Small intestine (tissue), 7 donors: ENCODE data around the gene PRRT4. TPM values are rescaled to one million over a fixed set of nuclear protein-coding genes. Genes with fewer than 3 reads are reported as not detected.

Experiments
- DNase-seq, 2 donors: peaks; one replicate each; pipeline versions ENCODE4 v3.0.0 to v3.0.0-alpha.2; 2013
- FAIRE-seq: peaks from 2 replicates; lab custom pipeline; 2012; peaks lifted over from hg19 to GRCh38; lab: Jason Lieb, UNC
- H3K27ac ChIP-seq, 3 donors: one replicate each; pipeline ENCODE4 v1.5.1; 2013; ENCODE audit warnings: low read length in 2 of 3, mild to moderate bottlenecking in 2 of 3, control low read depth in 1 of 3, inconsistent platforms in 1 of 3, low read depth in 1 of 3, moderate library complexity in 1 of 3
- H3K27me3 ChIP-seq, 3 donors: one replicate each; pipeline ENCODE4 v1.6.1; 2013; ENCODE audit warnings: low read length in 3 of 3, inconsistent platforms in 1 of 3; ENCODE audit not compliant: control insufficient read depth in 3 of 3, insufficient read depth in 3 of 3
- H3K36me3 ChIP-seq, 3 donors: one replicate each; pipeline ENCODE4 v1.6.1; 2013; ENCODE audit warnings: low read length in 3 of 3, inconsistent platforms in 1 of 3, low read depth in 1 of 3, mild to moderate bottlenecking in 1 of 3, moderate library complexity in 1 of 3; ENCODE audit not compliant: control insufficient read depth in 3 of 3, insufficient read depth in 2 of 3
- H3K4me1 ChIP-seq, 3 donors: one replicate each; pipeline ENCODE4 v1.6.1; 2013; ENCODE audit warnings: low read length in 2 of 3, inconsistent platforms in 1 of 3, low read depth in 1 of 3, mild to moderate bottlenecking in 1 of 3, moderate library complexity in 1 of 3; ENCODE audit not compliant: control insufficient read depth in 3 of 3, insufficient read depth in 2 of 3
- H3K4me3 ChIP-seq, 3 donors: one replicate each; pipeline ENCODE4 v1.5.1; 2013; ENCODE audit warnings: low read length in 3 of 3, control low read depth in 1 of 3, inconsistent platforms in 1 of 3, low read depth in 1 of 3, mild to moderate bottlenecking in 1 of 3, moderate library complexity in 1 of 3
- H3K9me3 ChIP-seq, 2 donors: one replicate each; pipeline ENCODE4 v1.6.1; 2013; ENCODE audit warnings: low read depth in 1 of 2, low read length in 1 of 2; ENCODE audit not compliant: control insufficient read depth in 2 of 2, insufficient read depth in 1 of 2
- WGBS, 3 donors: extraction: QIAGEN DNeasy Blood & Tissue Kit; methylation state at CpG; one replicate each; pipeline ENCODE4 v1.1.7; 2013; 5-methylcytosine and 5-hydroxymethylcytosine counted together
- polyA plus RNA-seq, 4 donors: library from polyadenylated mRNA; stranded (reverse) in 3 of 4; unstranded in 1 of 4; fragments of 200-250 nt in 3 of 4; fragments of 120-200 nt in 1 of 4; gene quantifications; one replicate each; pipeline versions ENCODE4 v1.2.1 to v1.2.3, GENCODE V29; 2013
- donor health status: healthy with polysubstance abuse.
- donor health status: control.
- donor health status: control.
- donor health status: Bipolar disorder and iron deficiency.
- donor health status: healthy.

PRRT4 gene
- polyA plus RNA-seq, 4 donors, result 0.49 to 1.3 TPM; not detected in 2

- FAIRE-seq, result no peak
- WGBS, 3 donors, result 56 to 73% (median 66%) methylated on average over 10 of the region's 10 CpGs
Observed at GRCh38 chr7:128302139-128302538, 59.4 kb downstream of the PRRT4 start.

More at GRCh38 chr7:128302139-128302538, 59.4 kb downstream of the PRRT4 start:
- Histone ChIP-seq H3K36me3 (peaks cover 5 to 29% (median 7%) of the 10 kb centered on the region in 3 donors), H3K4me3 (no peak overlapping the region), H3K9me3 (no peaks in the 10 kb centered on the region), H3K4me1 (peaks cover 0 to 7% (median 3%) of the 10 kb centered on the region in 3 donors), H3K27ac (no peak overlapping the region), H3K27me3 (no peaks in the 10 kb centered on the region)
- DNase-seq, result no peak

Other genes with a start within 250 kb of the PRRT4 start
- gene LEP, start 120.4 kb downstream of the PRRT4 start, polyA plus RNA-seq, result under 1 TPM in 1 of 4 donors, not detected in 3; 0.25 TPM
- 10 to 100 TPM; 11.2 to 23.2 (median 14.6) TPM for gene RBM28, start 17.8 kb downstream of the PRRT4 start, polyA plus RNA-seq
- 10 to 100 TPM in 3 of 4 donors, 1 to 10 TPM in 1; 4.5 to 19.0 (median 10.9) TPM for gene IMPDH1, start 48.3 kb upstream of the PRRT4 start, polyA plus RNA-seq
- gene HILPDA, start 94.2 kb upstream of the PRRT4 start, polyA plus RNA-seq, result 10 to 100 TPM in 2 of 4 donors, 1 to 10 TPM in 2; 1.8 to 19.1 (median 8.8) TPM
- 10 to 100 TPM in 2 of 4 donors, 1 to 10 TPM in 2; 7.4 to 21.3 (median 11.2) TPM for gene METTL2B, start 115.1 kb upstream of the PRRT4 start, polyA plus RNA-seq